SK-N-SH (cell line): ENCODE data around the gene NAXE. TPM values are rescaled to one million over a fixed set of nuclear protein-coding genes. Genes with fewer than 3 reads are reported as not detected.

Source experiments
- CTCF ChIA-PET: fragments of 300-600, 350-600 bp; formaldehyde crosslinking; extraction: SDS; loops from one replicate; lab custom pipeline; 2021; lab: Yijun Ruan, JAX
- POLR2A ChIA-PET: fragments of 350-600 bp; sonication (Branson Sonifier 250); formaldehyde crosslinking; extraction: SDS; loops from one replicate; lab custom pipeline; 2020; ENCODE audit warnings: antibody characterized with exemption, inconsistent platforms; lab: Yijun Ruan, JAX
- DNase-seq: peaks from one replicate; pipeline ENCODE4 v3.0.0; 2012
- H2AFZ ChIP-seq: fragments of 200-600 bp; sonication (generic); 2 replicates; pipeline ENCODE4 v1.8.1; 2016; ENCODE audit warnings: antibody characterized with exemption, mild to moderate bottlenecking, low read depth
- H3F3A ChIP-seq: fragments of 200-600 bp; sonication (generic); replicated peaks from 2 replicates; pipeline ENCODE3; 2016; ENCODE audit warnings: antibody characterized with exemption, mild to moderate bottlenecking; ENCODE audit not compliant: insufficient read depth
- H3K27ac ChIP-seq, 2 experiments: fragments of 200-500 bp in 1 of 2; fragments of 200-600 bp in 1 of 2; sonication (Bioruptor generic) in 1 of 2; sonication (generic), shearing (Covaris generic) in 1 of 2; 2 replicates each; pipeline versions ENCODE4 v1.5.1 to v1.6.1; 2014 to 2016; ENCODE audit warnings: low read depth in 2 of 2, inconsistent platforms in 1 of 2, low read length in 1 of 2, mild to moderate bottlenecking in 1 of 2, mixed read lengths in 1 of 2
- H3K27me3 ChIP-seq: fragments of 200-600 bp; sonication (generic), shearing (Covaris generic); 2 replicates; pipeline ENCODE4 v1.6.1; 2016; ENCODE audit warnings: mixed run types; ENCODE audit not compliant: insufficient read depth
- H3K36me3 ChIP-seq, 2 experiments: fragments of 200-500 bp in 1 of 2; fragments of 200-600 bp in 1 of 2; sonication (Bioruptor generic) in 1 of 2; sonication (generic) in 1 of 2; replicated peaks in 1 of 2; 2 replicates each; pipeline versions ENCODE3 to v1.5.1; 2014 to 2016; ENCODE audit warnings: low read length in 1 of 2, mild to moderate bottlenecking in 1 of 2; ENCODE audit not compliant: insufficient read depth in 2 of 2, control insufficient read depth in 1 of 2
- H3K4me1 ChIP-seq, 2 experiments: fragments of 200-500 bp in 1 of 2; fragments of 200-600 bp in 1 of 2; sonication (Bioruptor generic) in 1 of 2; sonication (generic), shearing (Covaris generic) in 1 of 2; 2 replicates each; pipeline versions ENCODE4 v1.5.1 to v1.6.1; 2014 to 2016; ENCODE audit warnings: low read depth in 1 of 2, low read length in 1 of 2, mixed run types in 1 of 2; ENCODE audit not compliant: insufficient read depth in 2 of 2, control insufficient read depth in 1 of 2
- H3K4me2 ChIP-seq: fragments of 200-600 bp; sonication (generic), shearing (Covaris generic); 2 replicates; pipeline ENCODE4 v1.6.1; 2017; ENCODE audit warnings: mixed run types
- H3K4me3 ChIP-seq, 2 experiments: fragments of 200-500 bp in 1 of 2; fragments of 200-600 bp in 1 of 2; sonication (Bioruptor generic) in 1 of 2; sonication (generic), shearing (Covaris generic) in 1 of 2; 2 replicates each; pipeline versions ENCODE4 v1.5.1 to v1.8.1; 2014 to 2016; ENCODE audit warnings: low read depth in 2 of 2, inconsistent platforms in 1 of 2, low read length in 1 of 2, mild to moderate bottlenecking in 1 of 2, mixed read lengths in 1 of 2, moderate library complexity in 1 of 2
- H3K79me2 ChIP-seq: fragments of 200-600 bp; sonication (generic); 2 replicates; pipeline ENCODE4 v1.8.1; 2017; ENCODE audit warnings: mild to moderate bottlenecking; ENCODE audit not compliant: insufficient read depth
- H3K9ac ChIP-seq: fragments of 200-600 bp; sonication (generic); 2 replicates; pipeline ENCODE4 v1.6.1; 2017; ENCODE audit warnings: mixed run types
- H3K9me2 ChIP-seq: fragments of 200-600 bp; sonication (generic); 2 replicates; pipeline ENCODE4 v1.6.1; 2017; ENCODE audit warnings: mixed run types
- H3K9me3 ChIP-seq: fragments of 200-600 bp; sonication (generic); 2 replicates; pipeline ENCODE4 v1.6.1; 2017; ENCODE audit warnings: mixed run types, mild to moderate bottlenecking, moderate library complexity
- H4K20me1 ChIP-seq: fragments of 200-600 bp; sonication (generic); 2 replicates; pipeline ENCODE4 v1.6.1; 2017; ENCODE audit warnings: mild to moderate bottlenecking, mixed run types; ENCODE audit not compliant: insufficient read depth
- CTCF ChIP-seq: fragments of 200-600 bp; sonication (generic); IDR thresholded peaks from 2 replicates; pipeline ENCODE4 v1.6.1; 2017; ENCODE audit warnings: antibody characterized with exemption, mild to moderate bottlenecking, moderate library complexity
- FOSL2 ChIP-seq: IDR thresholded peaks from 2 replicates; pipeline ENCODE4 v1.4.0; 2012; ENCODE audit warnings: low read depth, mild to moderate bottlenecking, moderate library complexity, borderline replicate concordance
- GABPA ChIP-seq: IDR thresholded peaks from 2 replicates; pipeline ENCODE4 v1.4.0; 2012; ENCODE audit warnings: low read depth, mild to moderate bottlenecking
- GATA2 ChIP-seq: sonication (generic); formaldehyde crosslinking; IDR thresholded peaks from 2 replicates; pipeline ENCODE4 v1.5.0; 2020; ENCODE audit warnings: mild to moderate bottlenecking, missing genetic modification reagents
- MAX ChIP-seq: IDR thresholded peaks from 2 replicates; pipeline ENCODE4 v1.4.0; 2012; ENCODE audit warnings: low read depth
- POLR2AphosphoS5 ChIP-seq: IDR thresholded peaks from 2 replicates; pipeline ENCODE4 v1.6.1; 2012; ENCODE audit warnings: low read depth, low read length
- RCOR1 ChIP-seq: fragments of 150-350 bp; IDR thresholded peaks from 2 replicates; pipeline ENCODE4 v1.6.1; 2017; ENCODE audit warnings: antibody characterized with exemption, low read length
- REST ChIP-seq: IDR thresholded peaks from 2 replicates; pipeline ENCODE4 v1.6.1; 2012; ENCODE audit warnings: mild to moderate bottlenecking, low read depth, low read length, moderate library complexity
- RFX5 ChIP-seq: IDR thresholded peaks from 2 replicates; pipeline ENCODE4 v1.6.1; 2012; ENCODE audit warnings: mild to moderate bottlenecking, improper control_type of control experiment, low read length
- SIN3A ChIP-seq: IDR thresholded peaks from 2 replicates; pipeline ENCODE4 v1.6.1; 2012; ENCODE audit warnings: low read depth, mild to moderate bottlenecking, low read length, moderate library complexity, borderline replicate concordance
- SMC3 ChIP-seq: IDR thresholded peaks from 2 replicates; pipeline ENCODE4 v1.6.1; 2012; ENCODE audit warnings: low read depth, low read length, improper control_type of control experiment
- TAF1 ChIP-seq: IDR thresholded peaks from 2 replicates; pipeline ENCODE4 v1.6.1; 2012; ENCODE audit warnings: low read depth, mild to moderate bottlenecking, low read length, moderate library complexity, borderline replicate concordance
- USF1 ChIP-seq: IDR thresholded peaks from 2 replicates; pipeline ENCODE4 v1.4.0; 2012; ENCODE audit warnings: low read depth, borderline replicate concordance
- USF2 ChIP-seq: fragments of 150-350 bp; IDR thresholded peaks from 2 replicates; pipeline ENCODE4 v1.6.1; 2017; ENCODE audit warnings: antibody characterized with exemption, low read length, low read depth, borderline replicate concordance
- WGBS: methylation state at CpG from one replicate; pipeline ENCODE4 v1.1.6; 2017; ENCODE audit warnings: low lambda C conversion rate; 5-methylcytosine and 5-hydroxymethylcytosine counted together
- polyA plus RNA-seq, 3 experiments: library from polyadenylated mRNA; depleted of rRNA; stranded (reverse); fragments of >200 nt; gene quantifications; 2 replicates each; pipeline ENCODE4 v1.2.3, GENCODE V29; 2012

NAXE gene
- polyA plus RNA-seq, 1 of the 3 experiments (the other 2 are of a cell fraction): 98.4 TPM

GRCh38 chr1:156627313-156627880, 35.8 kb downstream of the NAXE start (continued):
- peak; percentile 90 for TF ChIP-seq REST
- TF ChIP-seq GATA2 (CRISPR knock-in tag): no peak
- no peak for TF ChIP-seq GABPA
- TF ChIP-seq USF1: no peak
- no peak for TF ChIP-seq POLR2AphosphoS5
- no peak for TF ChIP-seq FOSL2
- 0 out of 2 replicates have a peak, but pooled peaks have one; percentile 25 for TF ChIP-seq MAX
- peak; percentile 79 for TF ChIP-seq SMC3
- TF ChIP-seq RCOR1: no peak
- TF ChIP-seq SIN3A: no peak

GRCh38 chr1:156629823-156630449, 38.4 kb downstream of the NAXE start:
- no peaks in the 10 kb centered on the region for H3K9me3 ChIP-seq
- no peak for DNase-seq
- H3K4me3 ChIP-seq: no peak overlapping the region
- H3K4me1 ChIP-seq: peaks cover 0 to 5% of the 10 kb centered on the region in 2 experiments; a peak in 1 of 4 replicates
- H3K79me2 ChIP-seq: no peaks in the 10 kb centered on the region
- no peaks in the 10 kb centered on the region for H3K9me2 ChIP-seq
- no peaks in the 10 kb centered on the region for H3K36me3 ChIP-seq
- WGBS: 70% methylated on average over 8 of the region's 8 CpGs
- H3K4me2 ChIP-seq: no peak overlapping the region
- no peak overlapping the region for H3K9ac ChIP-seq
- H2AFZ ChIP-seq: no peak overlapping the region
- H3K27ac ChIP-seq: no peak overlapping the region
- H3K27me3 ChIP-seq: peaks cover 38% of the 10 kb centered on the region
- H4K20me1 ChIP-seq: no peaks in the 10 kb centered on the region
- POLR2A ChIA-PET: no interaction called here
- CTCF ChIA-PET: interaction anchor here (0.8 to 9.7 kb wide), 7 partner anchors 10 to 96 kb away, joined by 3 to 244 read pairs (median 4); partner anchors contain the start of genes BCAN, HAPLN2 and NES
- TF ChIP-seq RFX5 (no peak), GATA2 (CRISPR knock-in tag) (no peak), USF2 (no peak), CTCF (no peak), TAF1 (no peak)
- TF ChIP-seq, all 33 proteins: peak for 0
- peaks cover 5% of the 10 kb centered on the region for H3F3A ChIP-seq
